HUES6 (cell line): ENCODE data around the gene SLC25A21.
"Not testable (repeated sequence)": the region's sequence is repeated elsewhere in the genome, so short reads cannot be mapped to it uniquely, and the experiment has no call there.

ENCODE experiments used
- H3K27ac ChIP-seq: 2 replicates; pipeline ENCODE4 v1.7.0; 2013; ENCODE audit warnings: low read depth, mild to moderate bottlenecking, low read length, inconsistent platforms
- H3K27me3 ChIP-seq: 2 replicates; pipeline ENCODE4 v1.6.1; 2013; ENCODE audit warnings: low read length; ENCODE audit not compliant: control insufficient read depth, insufficient read depth
- H3K36me3 ChIP-seq: 2 replicates; pipeline ENCODE4 v1.6.1; 2013; ENCODE audit warnings: low read length; ENCODE audit not compliant: control insufficient read depth, insufficient read depth
- H3K4me1 ChIP-seq: 2 replicates; pipeline ENCODE4 v1.6.1; 2013; ENCODE audit warnings: low read length; ENCODE audit not compliant: control insufficient read depth, insufficient read depth
- H3K4me3 ChIP-seq: 2 replicates; pipeline ENCODE4 v1.5.1; 2013; ENCODE audit warnings: low read depth, low read length
- H3K9ac ChIP-seq: one replicate; pipeline ENCODE4 v1.6.1; 2013; ENCODE audit warnings: mild to moderate bottlenecking, low read length
- H3K9me3 ChIP-seq: 2 replicates; pipeline ENCODE4 v1.6.1; 2013; ENCODE audit warnings: low read depth, low read length; ENCODE audit not compliant: control insufficient read depth, insufficient read depth

SLC25A21 gene

DNA sequence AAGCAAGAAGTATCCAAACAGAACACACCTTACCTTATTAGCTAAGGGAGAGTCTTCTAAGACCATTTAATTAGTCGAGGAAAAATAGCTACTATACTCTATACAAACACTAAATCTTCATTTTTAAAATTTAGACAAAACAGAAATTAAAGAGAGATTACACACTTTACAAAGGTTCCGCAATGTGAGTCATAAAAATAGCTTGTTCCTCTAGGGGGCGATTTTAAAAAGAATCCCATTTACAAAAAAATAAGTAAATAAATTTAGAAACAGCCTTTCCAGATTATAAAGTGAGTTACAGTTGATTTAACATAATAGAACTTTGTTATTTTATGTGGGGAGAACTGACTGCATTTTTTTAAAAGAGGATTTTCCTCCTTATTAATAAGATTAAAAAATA, 309.1 kb downstream of the SLC25A21 start:
- H3K9me3 ChIP-seq, result no peaks in the 10 kb centered on the region
- no peak overlapping the region for H3K27ac ChIP-seq
- no peak overlapping the region for H3K4me3 ChIP-seq
- H3K27me3 ChIP-seq, result no peaks in the 10 kb centered on the region
- no peak overlapping the region for H3K9ac ChIP-seq
- no peaks in the 10 kb centered on the region for H3K36me3 ChIP-seq
- no peaks in the 10 kb centered on the region for H3K4me1 ChIP-seq

DNA sequence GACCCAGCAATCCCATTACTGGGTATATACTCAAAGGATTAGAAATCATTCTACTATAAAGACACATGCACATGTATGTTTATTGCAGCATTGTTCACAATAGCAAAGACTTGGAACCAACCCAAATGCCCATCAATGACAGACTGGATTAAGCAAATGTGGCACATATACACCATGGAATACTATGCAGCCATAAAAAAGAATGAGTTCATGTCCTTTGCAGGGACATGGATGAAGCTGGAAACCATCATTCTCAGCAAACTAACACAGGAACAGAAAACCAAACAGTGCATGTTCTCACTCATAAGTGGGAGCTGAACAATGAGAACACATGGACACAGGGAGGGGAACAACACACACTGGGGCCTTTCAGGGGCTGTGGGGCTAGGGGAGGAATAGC, 310.2 kb downstream of the SLC25A21 start:
- not testable (repeated sequence) for H3K27me3 ChIP-seq, H3K4me3 ChIP-seq

DNA sequence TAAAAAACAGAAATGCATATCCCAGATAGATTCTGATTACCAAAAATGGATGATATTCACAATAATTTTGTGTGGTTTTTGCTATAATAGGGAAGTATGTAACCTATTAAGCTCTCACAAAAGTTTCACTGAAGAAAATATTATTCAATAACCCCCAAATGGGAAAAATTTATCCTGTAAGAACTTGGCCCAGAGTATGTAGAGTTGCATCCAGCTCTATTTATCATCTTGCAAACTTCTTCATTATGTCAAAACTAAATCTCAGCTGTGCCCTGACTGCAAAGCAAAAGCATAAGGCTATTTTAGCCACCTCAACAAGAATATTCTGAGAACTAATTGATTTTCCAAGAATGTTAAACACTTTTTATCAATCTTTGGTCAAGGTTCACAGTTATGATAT, 311.6 kb downstream of the SLC25A21 start:
- Histone ChIP-seq H3K27ac (no peak overlapping the region), H3K36me3 (no peaks in the 10 kb centered on the region), H3K9me3 (no peaks in the 10 kb centered on the region), H3K27me3 (no peaks in the 10 kb centered on the region), H3K9ac (no peak overlapping the region), H3K4me3 (no peak overlapping the region), H3K4me1 (peaks cover 13% of the 10 kb centered on the region; the same call in 1 of the 2 replicates)

More for the DNA sequence above, 310.2 kb downstream of the SLC25A21 start:
- H3K9me3 ChIP-seq, H3K27ac ChIP-seq, H3K36me3 ChIP-seq, H3K9ac ChIP-seq, H3K4me1 ChIP-seq: not testable (repeated sequence)

DNA sequence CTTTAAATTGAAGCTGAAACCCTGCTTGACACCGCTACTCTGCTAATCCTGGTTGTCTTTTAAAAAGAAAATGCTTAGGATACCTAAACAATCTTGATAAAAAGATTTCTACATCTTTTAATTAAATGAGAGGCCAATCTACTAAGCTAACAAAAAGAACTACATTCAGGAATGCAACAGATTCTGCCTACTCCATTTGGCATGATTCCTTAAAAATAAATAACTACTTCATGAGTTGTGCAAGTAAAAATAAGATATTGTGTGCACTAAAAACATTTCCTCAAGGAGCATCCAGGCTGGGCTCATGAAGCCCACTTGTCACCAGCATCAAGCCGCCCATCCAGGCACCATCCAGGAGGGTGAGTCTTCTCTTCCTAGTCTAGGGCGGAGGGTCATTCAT, 313.3 kb downstream of the SLC25A21 start:
- Histone ChIP-seq H3K36me3 (no peaks in the 10 kb centered on the region), H3K27ac (no peak overlapping the region), H3K9me3 (no peaks in the 10 kb centered on the region), H3K4me3 (no peak overlapping the region), H3K27me3 (no peaks in the 10 kb centered on the region), H3K4me1 (peaks cover 13% of the 10 kb centered on the region; the same call in 1 of the 2 replicates), H3K9ac (no peak overlapping the region)

DNA sequence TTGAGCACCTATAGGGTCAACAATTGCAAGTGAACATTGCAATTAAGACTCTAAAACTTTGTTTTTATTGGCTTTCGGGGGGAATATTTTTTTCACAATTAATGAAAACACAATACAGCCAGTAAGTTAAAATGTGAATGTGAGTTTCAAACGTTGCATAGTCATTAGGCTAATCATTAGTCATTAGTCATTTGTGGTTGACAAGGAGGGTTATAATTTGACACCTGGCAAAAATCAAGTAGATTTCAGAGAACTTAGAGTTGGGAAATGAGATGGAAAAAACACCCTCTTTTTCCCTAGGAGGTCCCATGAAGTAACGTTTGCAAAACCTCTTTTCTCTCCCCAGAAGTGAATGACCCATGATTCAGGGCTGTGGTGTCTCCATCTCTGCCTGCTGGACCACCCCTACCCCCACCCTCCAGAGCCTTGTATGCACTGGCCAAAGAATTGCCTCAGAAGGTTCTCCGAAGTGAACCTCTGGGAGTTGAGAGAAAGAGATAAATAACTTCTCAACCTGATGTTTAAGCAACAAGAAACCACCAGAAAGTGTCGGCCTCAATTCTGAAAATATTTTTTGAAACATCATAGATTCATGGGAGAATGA, 314.5 kb downstream of the SLC25A21 start:
- H3K4me3 ChIP-seq, result no peak overlapping the region
- no peaks in the 10 kb centered on the region for H3K9me3 ChIP-seq
- H3K27me3 ChIP-seq, result no peaks in the 10 kb centered on the region
- H3K36me3 ChIP-seq, result no peaks in the 10 kb centered on the region
- peaks cover 13% of the 10 kb centered on the region; the same call in 1 of the 2 replicates for H3K4me1 ChIP-seq
- no peak overlapping the region for H3K27ac ChIP-seq
- no peak overlapping the region for H3K9ac ChIP-seq

DNA sequence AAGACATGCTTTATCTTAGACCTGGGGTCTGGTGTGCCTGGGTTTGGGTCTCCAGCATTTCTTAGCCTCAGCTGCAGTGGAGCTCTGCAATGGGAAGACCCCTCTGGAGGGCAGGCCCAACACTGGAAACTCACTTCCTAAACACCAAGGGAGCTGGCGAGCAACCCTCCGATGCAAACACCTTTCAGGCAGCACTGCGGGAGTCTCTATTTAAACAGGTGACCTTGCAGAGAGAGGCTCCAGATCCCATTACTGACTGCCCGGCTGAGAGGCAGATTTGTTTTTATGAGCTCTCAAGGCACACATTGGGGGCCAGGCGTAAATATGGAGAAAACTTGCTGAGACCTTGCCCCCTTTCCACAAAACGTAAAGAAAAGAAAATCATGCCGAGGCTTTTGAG, 315.3 kb downstream of the SLC25A21 start:
- Histone ChIP-seq H3K4me1 (peaks cover 13% of the 10 kb centered on the region; the same call in 1 of the 2 replicates), H3K27me3 (no peaks in the 10 kb centered on the region), H3K36me3 (no peaks in the 10 kb centered on the region), H3K9ac (no peak overlapping the region), H3K27ac (no peak overlapping the region), H3K4me3 (no peak overlapping the region), H3K9me3 (no peaks in the 10 kb centered on the region)

DNA sequence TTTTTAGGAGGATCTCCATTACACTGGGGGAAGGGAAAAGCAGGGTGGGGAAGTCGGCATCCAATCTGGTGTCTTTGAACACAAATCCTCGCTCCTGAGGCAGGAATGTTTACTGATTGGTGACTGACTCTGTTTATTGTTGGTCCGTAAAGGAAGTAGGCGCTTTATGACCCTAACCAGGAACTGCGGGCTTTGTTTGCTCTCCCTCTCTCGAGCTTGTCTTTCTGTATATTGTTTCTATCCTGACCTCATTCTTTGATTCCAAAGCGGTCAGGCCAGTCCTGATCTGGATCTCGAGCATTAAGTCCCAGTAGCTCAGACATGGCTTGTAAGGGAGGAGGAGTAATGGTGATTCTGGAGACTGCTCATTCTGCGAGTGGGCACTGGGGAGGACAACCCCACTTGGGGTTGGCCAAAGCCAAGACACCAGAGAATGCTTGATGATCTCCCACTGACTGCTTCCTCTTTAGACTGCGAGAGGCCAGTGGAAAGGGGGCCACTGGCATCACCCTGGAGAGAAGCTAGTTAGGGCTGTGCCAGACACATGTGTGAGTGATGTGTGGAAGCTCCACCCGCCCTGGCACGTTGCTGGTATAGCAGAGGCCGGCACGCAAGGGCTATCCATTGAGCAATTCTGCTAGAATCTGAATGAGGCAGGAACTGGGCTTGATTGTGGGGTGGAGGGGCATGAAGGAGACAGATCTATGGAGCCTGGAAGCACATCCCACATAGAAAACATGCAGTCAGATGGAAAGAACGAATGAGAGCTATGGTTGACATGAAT, 316.1 kb downstream of the SLC25A21 start:
- Histone ChIP-seq H3K36me3 (no peaks in the 10 kb centered on the region), H3K9ac (no peak overlapping the region), H3K27me3 (no peaks in the 10 kb centered on the region), H3K4me3 (no peak overlapping the region), H3K4me1 (peaks cover 13% of the 10 kb centered on the region; the same call in 1 of the 2 replicates), H3K27ac (no peak overlapping the region), H3K9me3 (no peaks in the 10 kb centered on the region)

DNA sequence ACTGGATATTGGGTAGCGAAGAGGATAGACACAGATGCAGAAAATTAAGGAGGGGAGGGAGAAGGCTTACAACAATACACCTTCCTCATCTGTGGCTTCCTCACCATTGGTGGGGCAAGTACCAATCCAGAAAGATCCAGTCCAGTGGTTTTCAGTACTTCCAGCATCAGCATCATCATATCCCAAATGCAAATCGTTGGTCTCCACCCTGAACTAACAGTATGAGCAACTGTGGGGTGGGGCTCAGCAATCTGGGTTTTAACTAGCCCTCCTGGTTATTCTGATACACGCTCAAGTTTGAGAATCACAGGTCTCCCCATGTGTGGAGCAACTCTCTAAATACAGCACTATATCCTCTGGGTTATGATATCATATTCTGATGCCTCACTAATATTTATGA, 317.0 kb downstream of the SLC25A21 start:
- no peaks in the 10 kb centered on the region for H3K9me3 ChIP-seq
- H3K4me3 ChIP-seq, result no peak overlapping the region
- no peaks in the 10 kb centered on the region for H3K36me3 ChIP-seq
- no peak overlapping the region for H3K27ac ChIP-seq
- no peaks in the 10 kb centered on the region for H3K27me3 ChIP-seq
- peaks cover 13% of the 10 kb centered on the region; the same call in 1 of the 2 replicates for H3K4me1 ChIP-seq
- H3K9ac ChIP-seq, result no peak overlapping the region

DNA sequence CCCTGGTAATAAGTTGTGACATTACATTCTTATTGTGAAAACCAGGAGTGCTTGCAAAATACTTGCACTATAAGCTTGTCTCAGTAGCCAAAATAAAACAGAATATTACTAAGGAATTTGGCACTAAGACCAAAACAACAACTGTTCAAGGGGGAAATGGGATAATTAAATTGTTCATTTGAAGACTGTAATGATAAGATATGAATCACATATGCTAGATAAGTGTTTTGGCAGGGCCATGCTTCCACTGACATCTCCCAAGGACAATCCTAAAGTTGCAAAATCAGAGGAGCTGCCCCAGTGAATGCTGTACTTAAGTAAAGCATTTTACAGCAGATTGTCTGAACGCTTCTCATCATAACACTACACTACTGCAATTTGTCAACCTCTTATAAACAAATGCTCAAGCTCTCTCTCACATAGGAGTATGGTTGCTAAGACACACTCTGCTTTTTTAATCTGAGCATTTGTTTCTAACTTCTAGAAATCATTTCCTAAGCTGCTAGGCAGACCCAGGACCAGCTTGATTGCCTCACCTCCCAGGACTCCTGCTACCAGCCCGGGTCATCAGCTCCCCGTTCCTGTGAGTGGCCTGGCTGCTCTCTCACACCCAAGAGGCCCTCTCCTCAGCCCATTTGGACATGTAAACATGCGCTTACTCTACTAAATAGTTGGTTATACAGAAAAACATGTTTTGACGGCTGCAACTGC, 319.3 kb downstream of the SLC25A21 start:
- H3K9ac ChIP-seq, result no peak overlapping the region
- H3K9me3 ChIP-seq, result no peaks in the 10 kb centered on the region
- no peaks in the 10 kb centered on the region for H3K27me3 ChIP-seq
- no peak overlapping the region for H3K27ac ChIP-seq
- no peak overlapping the region for H3K4me3 ChIP-seq
- H3K4me1 ChIP-seq, result peaks cover 13% of the 10 kb centered on the region; the same call in 1 of the 2 replicates
- H3K36me3 ChIP-seq, result no peaks in the 10 kb centered on the region

DNA sequence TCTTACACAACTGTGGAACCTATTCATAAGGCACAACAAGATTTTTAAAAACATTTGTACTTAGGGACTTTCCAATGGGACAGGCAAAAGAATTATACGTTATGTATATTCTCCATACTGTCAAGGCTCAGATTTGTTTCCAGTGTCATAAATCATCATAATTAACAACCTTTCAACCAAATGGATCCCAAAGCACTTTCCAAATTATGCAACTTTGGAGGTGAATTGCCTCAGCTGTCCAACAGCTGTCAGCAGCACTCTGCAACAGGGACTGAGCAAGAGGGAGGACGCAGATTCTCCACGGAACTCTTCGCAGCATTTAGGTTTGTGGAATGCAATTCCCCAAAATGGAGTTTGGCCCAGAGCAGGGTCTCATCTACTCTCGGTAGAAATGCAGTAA, 324.2 kb downstream of the SLC25A21 start:
- H3K9ac ChIP-seq, result no peak overlapping the region
- H3K36me3 ChIP-seq, result no peaks in the 10 kb centered on the region
- H3K4me1 ChIP-seq, result 0 out of 2 replicates have a peak, but pooled peaks cover 7% of the 10 kb centered on the region
- H3K27ac ChIP-seq, result no peak overlapping the region
- no peaks in the 10 kb centered on the region for H3K27me3 ChIP-seq
- H3K4me3 ChIP-seq, result no peak overlapping the region
- H3K9me3 ChIP-seq, result no peaks in the 10 kb centered on the region

DNA sequence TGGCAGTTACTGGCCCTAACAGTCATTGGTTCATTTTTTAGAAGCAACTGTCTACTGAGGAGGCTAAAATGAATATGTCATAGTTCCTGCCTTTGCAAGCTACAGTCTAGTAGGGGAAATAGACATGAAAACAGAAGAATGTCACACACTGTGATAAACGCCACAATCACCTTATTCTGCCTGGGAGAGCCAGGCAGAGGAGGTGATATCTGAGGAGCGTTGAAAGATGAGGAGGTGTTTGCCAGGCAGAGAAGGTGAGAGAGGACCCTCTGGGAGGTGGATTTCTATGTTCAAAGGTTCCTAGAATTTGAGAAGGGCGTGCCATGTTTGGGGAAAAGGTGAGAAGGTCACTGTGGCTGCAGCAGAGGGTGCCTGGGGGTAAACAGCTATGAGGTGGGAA, 325.0 kb downstream of the SLC25A21 start:
- no peaks in the 10 kb centered on the region for H3K36me3 ChIP-seq
- H3K27ac ChIP-seq, result no peak overlapping the region
- no peaks in the 10 kb centered on the region for H3K27me3 ChIP-seq
- no peaks in the 10 kb centered on the region for H3K9me3 ChIP-seq
- H3K4me3 ChIP-seq, result no peak overlapping the region
- H3K9ac ChIP-seq, result no peak overlapping the region
- 0 out of 2 replicates have a peak, but pooled peaks cover 7% of the 10 kb centered on the region for H3K4me1 ChIP-seq
